Cortex of kidney (tissue), 1 donor: ENCODE results near the gene ZMAT5.

Experiments used
- DNase-seq: peaks from one replicate; lab custom pipeline; 2025; lab: John Stamatoyannopoulos, UW

Gene ZMAT5

DNA sequence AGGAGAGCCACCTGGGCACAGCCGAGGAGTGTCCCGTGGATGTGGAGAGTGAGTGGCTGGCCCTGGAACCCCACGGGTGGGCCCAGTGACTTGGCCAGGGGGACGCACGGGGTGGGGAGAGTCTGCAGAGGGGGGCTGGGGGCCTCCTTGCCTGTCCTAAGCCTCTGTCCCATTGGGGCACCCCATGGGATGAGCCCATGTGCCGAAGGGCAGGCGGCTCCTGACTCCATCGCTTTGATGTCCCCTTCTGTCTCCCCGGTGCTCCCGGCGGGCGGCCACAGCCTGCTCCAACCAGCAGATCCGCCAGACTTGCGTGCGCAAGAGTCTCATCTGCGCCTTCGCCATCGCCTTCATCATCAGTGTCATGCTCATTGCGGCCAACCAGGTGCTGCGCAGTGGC is 37.6 kb downstream of the ZMAT5 start:
- DNase-seq = no peak

- DNase-seq = no peak
Measured at GRCh38 chr22:29727131-29727523, 39.7 kb downstream of the ZMAT5 start.

DNA sequence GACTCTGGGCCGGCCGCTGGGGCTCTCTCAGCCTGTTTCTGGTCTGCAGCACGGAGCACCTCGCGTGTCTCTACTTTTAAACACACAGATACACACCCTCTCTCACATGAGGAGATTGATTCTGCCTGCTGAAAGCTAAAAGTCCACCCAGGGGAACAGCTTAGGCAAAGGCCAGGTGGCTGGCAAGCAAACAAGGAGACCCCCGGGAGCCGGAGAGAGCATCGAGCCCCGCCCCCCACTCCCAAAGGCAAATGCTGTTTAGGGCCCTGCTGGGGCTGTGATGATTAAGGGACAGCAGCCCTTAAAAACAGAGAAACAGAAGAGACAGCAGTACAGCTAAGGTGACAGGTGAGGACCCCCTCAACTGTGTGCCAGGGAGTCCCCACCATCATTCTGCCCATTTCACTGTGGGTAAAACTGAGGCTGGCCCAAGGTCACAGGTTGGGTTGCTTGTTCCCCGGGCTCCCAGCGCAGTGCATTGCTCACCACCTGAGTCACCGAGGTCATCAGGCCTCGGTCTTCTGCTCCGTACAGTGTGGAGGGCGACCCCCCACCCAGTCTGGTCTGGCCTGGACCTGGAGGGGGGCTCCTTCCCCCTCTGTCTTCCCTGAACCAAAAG is 40.2 kb downstream of the ZMAT5 start:
- DNase-seq = no peak

DNA sequence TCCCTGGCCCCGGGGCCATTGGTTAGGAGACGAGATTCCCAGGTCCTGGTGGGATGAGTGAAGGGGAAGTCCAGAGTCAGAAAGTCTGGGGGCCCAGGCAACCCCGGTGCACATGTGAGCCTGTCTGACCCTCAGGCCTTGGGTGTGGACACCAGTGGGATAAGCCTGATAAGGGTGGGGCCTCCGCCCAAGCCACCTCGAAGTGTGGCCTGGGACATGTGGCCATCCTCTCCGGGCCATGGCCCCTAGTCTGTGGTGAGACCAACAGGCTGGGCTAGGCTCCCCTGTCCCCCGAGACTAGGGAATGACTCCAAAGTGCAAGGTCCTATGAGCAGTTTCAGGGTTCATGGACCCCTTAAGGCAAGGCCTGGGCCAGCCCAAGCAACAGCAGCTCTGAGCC is 40.7 kb downstream of the ZMAT5 start:
- no peak for DNase-seq

DNA sequence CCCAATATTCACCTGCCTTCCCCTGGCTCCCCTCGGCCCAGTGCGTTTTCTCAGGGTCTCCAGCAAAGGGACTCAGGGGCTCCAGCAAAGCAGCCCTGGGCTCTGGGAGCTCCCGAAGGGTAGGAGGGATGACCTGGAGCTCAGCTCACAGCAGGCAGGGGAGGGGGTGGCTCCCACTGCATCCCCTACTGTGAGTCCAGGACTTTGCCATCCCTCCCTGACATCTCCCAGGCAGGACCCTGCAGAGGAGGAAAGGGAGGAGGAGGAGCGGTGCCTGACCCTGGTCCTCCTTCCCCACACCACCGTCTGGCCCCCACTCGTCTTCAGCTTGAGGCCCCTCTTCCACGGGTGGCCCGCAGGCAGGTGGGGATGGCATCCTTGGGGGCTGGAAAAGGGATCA is 42.0 kb downstream of the ZMAT5 start:
- no peak for DNase-seq

DNA sequence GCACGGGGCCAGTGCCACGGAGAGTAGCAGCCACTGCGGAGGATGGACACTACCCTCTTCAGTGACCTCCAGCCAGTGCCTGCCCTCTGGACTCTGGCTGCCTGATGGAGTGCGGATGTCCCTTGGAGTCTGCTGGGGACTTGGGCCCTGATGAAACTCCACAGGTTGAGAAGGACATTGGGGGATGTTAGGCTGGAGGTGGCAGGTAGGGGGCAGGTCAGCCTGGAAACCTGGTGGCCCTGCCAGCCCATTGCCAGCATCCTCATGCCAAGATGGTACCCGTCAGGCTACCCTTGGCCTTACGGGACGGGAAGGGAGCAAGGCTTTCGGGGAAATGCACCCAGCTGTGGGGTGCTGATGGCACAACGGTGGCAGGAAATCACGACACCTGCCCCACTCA is 43.0 kb downstream of the ZMAT5 start:
- no peak for DNase-seq

GRCh38 chr22:29722587-29722986 is 44.2 kb downstream of the ZMAT5 start:
- no peak for DNase-seq

- no peak for DNase-seq
Measured at GRCh38 chr22:29722151-29722550, 44.7 kb downstream of the ZMAT5 start.

- no peak for DNase-seq
Measured at GRCh38 chr22:29720811-29721323, 45.9 kb downstream of the ZMAT5 start.

DNA sequence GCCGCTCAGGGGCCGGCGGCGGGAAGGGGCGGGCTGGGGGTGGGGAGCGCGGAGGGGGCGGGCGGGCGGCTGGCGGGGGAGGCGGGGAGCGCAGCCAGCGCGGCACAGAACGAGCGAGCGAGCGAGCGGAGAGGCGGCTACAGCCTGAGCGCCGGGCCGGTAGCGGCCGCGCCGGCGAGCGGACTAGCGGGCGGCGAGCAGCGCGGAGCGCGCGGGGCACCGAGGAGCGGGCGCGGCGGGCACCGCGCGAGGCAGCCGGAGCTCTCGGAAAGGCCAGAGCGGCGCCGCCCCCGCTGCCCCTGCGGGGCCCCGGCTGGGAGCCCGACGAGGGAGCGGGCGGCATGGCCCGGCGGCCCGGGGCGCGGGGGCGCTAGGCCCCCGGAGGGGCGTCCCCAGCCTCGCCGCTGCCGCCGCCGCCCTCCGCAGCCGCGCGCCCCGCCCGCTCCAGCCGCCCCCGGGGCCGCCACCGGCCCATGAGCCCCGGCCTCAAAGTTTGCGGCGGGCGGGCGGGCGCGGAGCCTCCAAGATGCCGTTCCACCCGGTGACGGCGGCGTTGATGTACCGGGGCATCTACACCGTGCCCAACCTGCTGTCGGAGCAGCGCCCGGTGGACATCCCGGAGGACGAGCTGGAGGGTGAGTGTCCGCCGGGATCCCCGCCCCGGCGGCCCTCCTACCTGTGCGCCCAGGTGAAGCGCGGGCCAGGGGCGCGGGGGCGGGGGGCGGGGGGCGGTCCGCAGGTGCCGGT is 46.7 kb downstream of the ZMAT5 start, which contains the start of gene CABP7:
Gene CABP7, plus strand, starts transcription at position 105 of the 747 bp plus-strand sequence. Its CDS starts 422 bp downstream, at position 527.
- no peak for DNase-seq

DNA sequence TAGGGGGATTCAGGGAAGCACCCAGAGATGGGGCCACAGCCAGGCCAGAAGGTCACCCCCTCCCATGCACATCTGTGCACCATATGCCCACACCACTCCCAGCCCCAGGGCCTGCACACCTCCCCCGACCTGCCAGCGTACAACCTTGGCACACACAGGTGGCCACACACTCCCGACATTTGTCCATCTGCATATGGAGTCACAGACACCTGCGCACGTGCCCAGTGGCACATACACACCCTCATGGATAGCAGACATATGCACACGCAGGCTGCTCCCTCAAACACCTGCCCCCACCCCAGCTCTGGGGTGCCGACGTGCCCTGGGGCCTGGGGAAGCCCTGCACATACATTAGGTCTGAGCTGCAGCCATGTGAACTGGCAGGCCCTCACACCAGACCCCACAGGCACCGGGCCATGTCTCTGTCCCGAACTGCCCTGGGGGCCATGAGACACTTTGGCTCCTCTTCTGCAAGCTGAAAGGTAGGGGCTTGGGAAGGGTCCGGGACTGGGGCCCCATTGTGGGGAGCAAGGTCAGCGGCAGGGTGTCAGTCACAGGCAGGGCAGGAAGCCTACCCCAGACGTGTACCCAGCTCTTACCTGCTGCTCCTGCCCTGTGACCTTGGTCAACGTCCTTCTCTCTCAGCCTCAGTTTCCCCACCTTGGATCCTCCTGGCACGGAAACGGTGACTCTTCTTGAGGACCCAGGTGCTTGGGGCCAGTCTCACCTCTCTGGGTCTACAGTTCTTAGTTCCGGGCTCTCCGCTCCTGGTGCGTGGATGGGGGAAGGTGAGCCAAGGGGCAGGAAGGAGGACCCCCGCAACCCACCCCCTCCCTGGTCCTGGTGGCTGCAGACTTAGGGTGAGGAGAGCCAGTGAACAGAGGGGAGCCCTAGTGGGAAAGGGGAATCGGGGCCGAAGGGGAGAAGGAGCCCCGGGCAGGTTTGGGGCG is 47.6 kb downstream of the ZMAT5 start:
- DNase-seq = no peak

DNA sequence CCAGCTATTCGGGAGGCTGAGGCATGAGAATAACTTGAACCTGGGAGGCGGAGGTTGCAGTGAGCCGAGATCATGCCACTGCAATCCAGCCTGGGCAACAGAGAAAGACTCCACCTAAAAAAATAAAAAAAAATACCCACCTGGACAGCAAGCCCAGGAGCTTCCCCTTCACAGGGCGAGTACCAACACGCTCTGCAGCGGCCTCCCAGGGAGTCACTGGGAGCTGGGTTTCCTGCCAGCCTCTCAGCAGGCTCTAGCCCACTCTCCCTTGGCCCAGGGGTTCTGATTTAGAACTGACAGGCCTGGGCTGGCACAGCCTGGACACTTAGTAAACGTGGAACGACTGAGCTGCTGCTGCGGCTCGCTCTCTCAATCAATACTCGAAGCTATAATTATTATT is 49.0 kb downstream of the ZMAT5 start:
- no peak for DNase-seq

DNA sequence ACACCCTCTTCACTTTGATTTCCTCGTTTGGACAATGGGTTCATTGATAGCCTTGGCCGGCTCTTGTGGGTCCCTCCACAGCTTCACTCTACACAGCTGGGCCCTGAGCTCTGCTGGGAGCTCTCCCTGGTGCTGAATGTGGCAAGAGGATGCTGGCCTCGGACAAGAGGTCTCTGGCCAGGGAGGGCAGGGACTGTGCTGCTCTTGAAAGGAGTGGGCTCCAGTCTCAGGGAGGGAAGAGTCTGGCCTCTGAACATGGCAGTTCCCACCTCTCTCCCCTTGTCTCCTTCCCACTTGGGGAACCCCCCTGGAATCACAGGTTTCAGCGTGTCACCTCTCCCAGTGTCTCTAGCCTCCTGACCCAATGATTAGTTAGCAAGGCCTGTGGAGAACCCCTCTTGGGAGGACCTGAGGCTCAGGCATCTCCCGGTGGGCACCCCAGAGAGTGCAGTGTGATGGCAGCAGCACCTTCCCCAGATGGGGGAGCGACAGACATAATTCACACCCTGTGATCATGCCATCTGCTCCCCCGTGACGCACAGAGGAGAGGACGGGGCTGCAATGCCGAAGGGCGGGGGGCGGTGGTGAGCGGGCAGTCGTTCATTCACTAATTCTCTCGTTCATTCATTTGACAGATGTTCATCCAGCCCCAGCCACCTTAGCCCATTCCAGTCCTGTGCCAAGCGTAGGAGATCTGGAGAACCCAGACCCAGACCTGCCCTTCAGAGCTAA is 49.8 kb downstream of the ZMAT5 start:
- no peak for DNase-seq

GRCh38 chr22:29715705-29716104 is 51.1 kb downstream of the ZMAT5 start:
- DNase-seq = no peak

- no peak for DNase-seq
Measured at GRCh38 chr22:29715240-29715639, 51.6 kb downstream of the ZMAT5 start.

DNA sequence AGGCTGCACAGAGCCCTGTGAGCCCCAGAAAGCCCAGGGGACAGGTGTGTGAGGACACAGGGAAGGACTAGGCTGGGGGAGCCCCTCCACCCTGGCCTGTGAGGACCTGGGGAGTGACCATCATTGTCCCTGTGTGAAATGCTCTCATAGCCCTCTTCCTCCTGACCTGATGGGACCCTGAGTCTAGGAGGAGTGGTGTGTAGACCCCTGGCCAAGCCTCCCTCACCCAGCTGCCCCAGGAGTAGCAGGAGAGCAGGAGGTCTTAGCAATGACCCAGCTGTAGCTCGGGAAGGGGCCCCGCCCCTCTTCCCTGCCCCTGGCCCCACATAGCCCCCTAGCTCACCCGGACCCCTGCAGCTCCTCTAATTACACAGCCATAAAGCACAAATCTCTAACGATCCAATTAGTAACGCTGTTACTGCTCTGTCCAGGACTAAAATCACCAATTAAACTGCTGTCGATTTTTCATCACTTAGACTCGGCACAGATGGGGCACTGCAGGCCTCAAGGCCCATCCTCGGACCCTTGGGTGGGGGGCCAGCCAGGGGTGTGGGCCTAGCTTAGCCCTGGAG is 53.6 kb downstream of the ZMAT5 start:
- DNase-seq = no peak

DNA sequence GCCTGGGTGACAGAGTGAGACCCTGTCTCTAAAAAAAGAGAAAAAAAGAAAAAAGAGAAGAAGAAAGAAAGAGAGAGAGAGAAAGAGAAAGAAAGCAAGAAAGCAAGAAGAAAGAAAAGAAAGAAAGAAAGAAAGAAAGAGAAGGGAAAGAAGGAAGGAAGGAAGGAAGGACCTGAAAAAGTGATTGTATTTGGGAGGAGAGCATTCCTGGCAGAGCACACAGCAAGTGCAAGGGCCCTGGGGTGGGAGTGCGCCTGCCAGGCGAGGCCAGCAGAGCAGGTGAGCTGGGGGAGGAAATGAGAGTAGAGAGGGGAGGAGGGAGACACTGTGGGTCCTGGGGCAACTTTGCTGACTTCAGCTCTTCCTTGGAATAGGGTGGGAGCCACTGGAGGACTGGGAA is 54.7 kb downstream of the ZMAT5 start:
- DNase-seq = no peak

DNA sequence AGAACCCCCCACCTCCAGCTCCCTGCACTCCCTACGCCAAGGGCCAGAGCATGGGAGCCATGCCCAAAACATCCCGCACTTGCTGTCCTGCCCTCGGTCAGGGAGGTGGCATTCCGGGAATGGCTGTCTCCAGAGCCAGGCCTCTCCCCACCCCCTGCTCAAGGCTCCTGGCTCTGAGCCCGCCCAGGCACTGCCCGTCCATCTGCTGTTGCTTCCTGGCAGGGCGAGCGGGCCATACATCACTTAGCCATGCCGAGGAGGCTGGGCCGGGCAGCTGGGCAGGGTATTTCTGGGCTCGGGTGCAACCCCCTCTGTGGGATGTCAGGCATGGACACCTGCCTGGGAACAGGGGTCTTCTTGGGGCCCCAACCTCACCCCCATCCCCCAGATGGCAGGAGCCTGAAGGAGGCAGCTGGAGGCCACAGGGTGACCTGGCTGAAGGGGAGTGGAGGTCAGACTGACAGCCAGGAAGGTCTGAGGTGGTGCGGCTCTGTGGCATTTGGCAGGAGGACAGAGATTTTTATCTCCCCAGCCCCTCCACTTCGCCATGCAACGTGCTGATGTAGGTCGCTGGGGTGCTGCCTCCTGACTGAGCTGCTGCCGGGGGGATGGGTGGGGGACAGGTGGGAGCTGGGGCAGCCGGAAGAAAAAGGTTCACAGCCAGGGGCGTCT is 55.7 kb downstream of the ZMAT5 start:
- DNase-seq = no peak

GRCh38 chr22:29710193-29710592 is 56.6 kb downstream of the ZMAT5 start:
- no peak for DNase-seq

- DNase-seq = no peak
Measured at GRCh38 chr22:29707471-29707870, 59.3 kb downstream of the ZMAT5 start.

DNA sequence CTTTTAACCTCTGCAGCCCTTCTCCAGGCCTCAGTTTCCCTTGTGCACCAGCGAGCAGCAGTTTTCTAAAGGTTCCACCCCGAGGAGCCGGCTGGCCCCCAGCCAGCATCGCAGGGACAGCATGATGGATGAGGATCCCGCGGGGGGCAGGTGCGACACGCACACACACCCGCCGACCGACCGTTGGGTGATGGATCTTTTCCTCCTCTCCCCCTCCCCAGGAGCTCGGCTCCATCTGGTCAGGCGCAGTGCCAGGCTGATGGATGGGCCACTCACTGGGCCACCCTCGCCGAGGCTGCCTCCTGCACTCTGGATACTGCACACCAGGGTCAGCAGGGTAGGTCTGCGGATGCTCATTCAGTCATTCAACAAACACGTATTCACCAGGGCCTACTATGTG is 59.8 kb downstream of the ZMAT5 start:
- DNase-seq = no peak
